GM23338 (cell line): Measurements from ENCODE around the gene HSD17B2. TPM values are rescaled to one million over a fixed set of nuclear protein-coding genes. Genes with fewer than 3 reads are reported as not detected.

Experiments used
- ATAC-seq: fragments of 200-7000 bp; cut with Tn5 transposase; 3 replicates; pipeline ENCODE4 v1.9.1; 2020
- DNase-seq: peaks from one replicate; pipeline ENCODE4 v3.0.0-alpha.2; 2015; ENCODE audit warnings: low spot score
- H2AFZ ChIP-seq: fragments of 200-600 bp; sonication (generic); 2 replicates; pipeline ENCODE4 v1.8.0; 2016; ENCODE audit warnings: antibody characterized with exemption, mild to moderate bottlenecking, moderate library complexity
- H3F3A ChIP-seq: fragments of 200-600 bp; sonication (generic); replicated peaks from 2 replicates; pipeline ENCODE4 v1.8.0; 2017; ENCODE audit warnings: antibody characterized with exemption, mixed run types, low read depth
- H3K27ac ChIP-seq: fragments of 200-600 bp; sonication (generic); 2 replicates; pipeline ENCODE4 v1.6.1; 2016; ENCODE audit warnings: low read depth
- H3K27me3 ChIP-seq: fragments of 200-600 bp; sonication (generic); 2 replicates; pipeline ENCODE4 v1.8.0; 2016; ENCODE audit warnings: mild to moderate bottlenecking, mixed run types, moderate library complexity; ENCODE audit not compliant: insufficient read depth
- H3K36me3 ChIP-seq: fragments of 200-600 bp; sonication (generic); 2 replicates; pipeline ENCODE4 v1.8.0; 2016; ENCODE audit warnings: mild to moderate bottlenecking; ENCODE audit not compliant: insufficient read depth
- H3K4me1 ChIP-seq: fragments of 200-600 bp; sonication (generic); 2 replicates; pipeline ENCODE4 v1.8.0; 2016; ENCODE audit warnings: mild to moderate bottlenecking, moderate library complexity; ENCODE audit not compliant: insufficient read depth
- H3K4me2 ChIP-seq: fragments of 200-600 bp; sonication (generic); 2 replicates; pipeline ENCODE4 v1.7.1; 2017; ENCODE audit warnings: mixed run types
- H3K4me3 ChIP-seq: fragments of 200-600 bp; sonication (generic); 2 replicates; pipeline ENCODE4 v1.6.1; 2016; ENCODE audit warnings: mixed run types
- H3K79me2 ChIP-seq: fragments of 200-600 bp; sonication (generic); replicated peaks from 2 replicates; pipeline ENCODE4 v1.8.0; 2017; ENCODE audit warnings: mild to moderate bottlenecking; ENCODE audit not compliant: insufficient read depth
- H3K9me2 ChIP-seq: fragments of 200-600 bp; sonication (generic); 2 replicates; pipeline ENCODE4 v1.8.0; 2017; ENCODE audit not compliant: insufficient read depth
- H4K20me1 ChIP-seq: fragments of 200-600 bp; sonication (generic); replicated peaks from 2 replicates; pipeline ENCODE4 v1.8.0; 2017; ENCODE audit warnings: mild to moderate bottlenecking; ENCODE audit not compliant: insufficient read depth
- H3K27ac Mint-ChIP-seq: 2 replicates; pipeline ENCODE4 v1.8.0; 2020; ENCODE audit warnings: inconsistent platforms, mild to moderate bottlenecking, moderate library complexity, mixed read lengths
- H3K27me3 Mint-ChIP-seq: 3 replicates; pipeline ENCODE4 v1.8.0; 2022; ENCODE audit warnings: low read depth, mild to moderate bottlenecking, moderate library complexity, mixed read lengths, inconsistent platforms; ENCODE audit not compliant: insufficient read depth, poor library complexity
- H3K36me3 Mint-ChIP-seq: 3 replicates; pipeline ENCODE4 v1.8.0; 2021; ENCODE audit warnings: low read depth, mild to moderate bottlenecking, inconsistent platforms, moderate library complexity, mixed read lengths
- H3K4me1 Mint-ChIP-seq: 3 replicates; pipeline ENCODE4 v1.8.0; 2020; ENCODE audit warnings: mild to moderate bottlenecking, inconsistent platforms, mixed read lengths
- H3K4me3 Mint-ChIP-seq: 3 replicates; pipeline ENCODE4 v1.8.0; 2021; ENCODE audit warnings: moderate library complexity, mild to moderate bottlenecking, inconsistent platforms, mixed read lengths
- H3K9me3 Mint-ChIP-seq: 3 replicates; pipeline ENCODE4 v1.8.0; 2020; ENCODE audit warnings: moderate library complexity, mild to moderate bottlenecking, inconsistent platforms, mixed read lengths
- CREB1 ChIP-seq: fragments of 250-450 bp; sonication (Bioruptor Pico); IDR thresholded peaks from 2 replicates; pipeline ENCODE4 v1.5.0; 2020; ENCODE audit warnings: low read depth, mild to moderate bottlenecking, moderate library complexity
- EZH2 ChIP-seq: fragments of 200-600 bp; sonication (generic); IDR thresholded peaks from one replicate; pipeline ENCODE4 v1.8.0; 2017; ENCODE audit warnings: antibody characterized with exemption, mild to moderate bottlenecking, low read depth; ENCODE audit not compliant: unreplicated experiment
- JUNB ChIP-seq: IDR thresholded peaks from one replicate; pipeline ENCODE4 v1.6.1; 2016; ENCODE audit warnings: antibody characterized with exemption; ENCODE audit not compliant: unreplicated experiment
- POLR2AphosphoS5 ChIP-seq: IDR thresholded peaks from 2 replicates; pipeline ENCODE4 v1.6.1; 2016; ENCODE audit warnings: antibody characterized with exemption, low read depth
- ZNF114 ChIP-seq: fragments of 250-450 bp; sonication (Bioruptor Pico); IDR thresholded peaks from 2 replicates; pipeline ENCODE4 v1.5.0; 2020; ENCODE audit warnings: mild to moderate bottlenecking, moderate library complexity
- polyA plus RNA-seq: library from polyadenylated mRNA; unstranded; fragments of >200 nt; fragmentation: Nextera tagmentation; extraction: Ambion mirVana; gene quantifications from 2 replicates; pipeline ENCODE4 v1.2.1, GENCODE V29; 2016
- total RNA-seq: library from RNA; depleted of rRNA; stranded (reverse); fragments of >200 nt; shearing (Covaris generic); gene quantifications from 2 replicates; pipeline ENCODE4 v1.2.3, GENCODE V29; 2014
- TF ChIP-seq, protein P1 (sequence below): fragments of 250-450 bp; sonication (Bioruptor Pico); IDR thresholded peaks from 2 replicates; pipeline ENCODE4 v1.5.0; 2020; ENCODE audit warnings: mild to moderate bottlenecking, moderate library complexity

HSD17B2 gene
- total and polyA plus RNA-seq, 2 experiments from 2014 or later = 0.29 TPM; not detected in 1

DNA sequence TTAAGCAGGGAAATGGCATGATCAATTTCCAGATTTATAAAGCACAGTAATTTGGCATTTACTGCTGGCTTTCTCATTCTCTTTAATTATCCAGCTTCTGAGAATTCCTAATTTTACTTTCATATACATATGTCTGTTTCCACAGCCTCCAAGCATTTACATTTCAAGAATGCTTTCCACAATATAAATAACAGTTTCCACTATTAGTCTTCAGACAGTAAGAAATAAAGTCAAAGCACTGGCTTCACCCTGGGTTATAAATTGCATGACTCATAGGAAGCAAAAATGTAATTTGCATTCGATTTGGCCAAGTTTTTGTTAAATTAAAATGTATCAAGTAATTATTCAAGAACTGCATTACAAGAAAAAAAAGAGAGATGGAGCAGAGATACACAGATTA is 81.5 kb downstream of the HSD17B2 start (continued):
- TF ChIP-seq, protein P1, sequence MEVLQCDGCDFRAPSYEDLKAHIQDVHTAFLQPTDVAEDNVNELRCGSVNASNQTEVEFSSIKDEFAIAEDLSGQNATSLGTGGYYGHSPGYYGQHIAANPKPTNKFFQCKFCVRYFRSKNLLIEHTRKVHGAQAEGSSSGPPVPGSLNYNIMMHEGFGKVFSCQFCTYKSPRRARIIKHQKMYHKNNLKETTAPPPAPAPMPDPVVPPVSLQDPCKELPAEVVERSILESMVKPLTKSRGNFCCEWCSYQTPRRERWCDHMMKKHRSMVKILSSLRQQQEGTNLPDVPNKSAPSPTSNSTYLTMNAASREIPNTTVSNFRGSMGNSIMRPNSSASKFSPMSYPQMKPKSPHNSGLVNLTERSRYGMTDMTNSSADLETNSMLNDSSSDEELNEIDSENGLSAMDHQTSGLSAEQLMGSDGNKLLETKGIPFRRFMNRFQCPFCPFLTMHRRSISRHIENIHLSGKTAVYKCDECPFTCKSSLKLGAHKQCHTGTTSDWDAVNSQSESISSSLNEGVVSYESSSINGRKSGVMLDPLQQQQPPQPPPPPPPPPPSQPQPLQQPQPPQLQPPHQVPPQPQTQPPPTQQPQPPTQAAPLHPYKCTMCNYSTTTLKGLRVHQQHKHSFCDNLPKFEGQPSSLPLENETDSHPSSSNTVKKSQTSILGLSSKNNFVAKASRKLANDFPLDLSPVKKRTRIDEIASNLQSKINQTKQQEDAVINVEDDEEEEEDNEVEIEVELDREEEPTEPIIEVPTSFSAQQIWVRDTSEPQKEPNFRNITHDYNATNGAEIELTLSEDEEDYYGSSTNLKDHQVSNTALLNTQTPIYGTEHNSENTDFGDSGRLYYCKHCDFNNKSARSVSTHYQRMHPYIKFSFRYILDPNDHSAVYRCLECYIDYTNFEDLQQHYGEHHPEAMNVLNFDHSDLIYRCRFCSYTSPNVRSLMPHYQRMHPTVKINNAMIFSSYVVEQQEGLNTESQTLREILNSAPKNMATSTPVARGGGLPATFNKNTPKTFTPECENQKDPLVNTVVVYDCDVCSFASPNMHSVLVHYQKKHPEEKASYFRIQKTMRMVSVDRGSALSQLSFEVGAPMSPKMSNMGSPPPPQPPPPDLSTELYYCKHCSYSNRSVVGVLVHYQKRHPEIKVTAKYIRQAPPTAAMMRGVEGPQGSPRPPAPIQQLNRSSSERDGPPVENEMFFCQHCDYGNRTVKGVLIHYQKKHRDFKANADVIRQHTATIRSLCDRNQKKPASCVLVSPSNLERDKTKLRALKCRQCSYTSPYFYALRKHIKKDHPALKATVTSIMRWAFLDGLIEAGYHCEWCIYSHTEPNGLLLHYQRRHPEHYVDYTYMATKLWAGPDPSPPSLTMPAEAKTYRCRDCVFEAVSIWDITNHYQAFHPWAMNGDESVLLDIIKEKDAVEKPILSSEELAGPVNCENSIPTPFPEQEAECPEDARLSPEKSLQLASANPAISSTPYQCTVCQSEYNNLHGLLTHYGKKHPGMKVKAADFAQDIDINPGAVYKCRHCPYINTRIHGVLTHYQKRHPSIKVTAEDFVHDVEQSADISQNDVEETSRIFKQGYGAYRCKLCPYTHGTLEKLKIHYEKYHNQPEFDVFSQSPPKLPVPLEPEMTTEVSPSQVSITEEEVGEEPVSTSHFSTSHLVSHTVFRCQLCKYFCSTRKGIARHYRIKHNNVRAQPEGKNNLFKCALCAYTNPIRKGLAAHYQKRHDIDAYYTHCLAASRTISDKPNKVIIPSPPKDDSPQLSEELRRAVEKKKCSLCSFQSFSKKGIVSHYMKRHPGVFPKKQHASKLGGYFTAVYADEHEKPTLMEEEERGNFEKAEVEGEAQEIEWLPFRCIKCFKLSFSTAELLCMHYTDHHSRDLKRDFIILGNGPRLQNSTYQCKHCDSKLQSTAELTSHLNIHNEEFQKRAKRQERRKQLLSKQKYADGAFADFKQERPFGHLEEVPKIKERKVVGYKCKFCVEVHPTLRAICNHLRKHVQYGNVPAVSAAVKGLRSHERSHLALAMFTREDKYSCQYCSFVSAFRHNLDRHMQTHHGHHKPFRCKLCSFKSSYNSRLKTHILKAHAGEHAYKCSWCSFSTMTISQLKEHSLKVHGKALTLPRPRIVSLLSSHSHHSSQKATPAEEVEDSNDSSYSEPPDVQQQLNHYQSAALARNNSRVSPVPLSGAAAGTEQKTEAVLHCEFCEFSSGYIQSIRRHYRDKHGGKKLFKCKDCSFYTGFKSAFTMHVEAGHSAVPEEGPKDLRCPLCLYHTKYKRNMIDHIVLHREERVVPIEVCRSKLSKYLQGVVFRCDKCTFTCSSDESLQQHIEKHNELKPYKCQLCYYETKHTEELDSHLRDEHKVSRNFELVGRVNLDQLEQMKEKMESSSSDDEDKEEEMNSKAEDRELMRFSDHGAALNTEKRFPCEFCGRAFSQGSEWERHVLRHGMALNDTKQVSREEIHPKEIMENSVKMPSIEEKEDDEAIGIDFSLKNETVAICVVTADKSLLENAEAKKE (CRISPR knock-in tag) = no peak
- TF ChIP-seq POLR2AphosphoS5 = no peak
- TF ChIP-seq ZNF114 (CRISPR knock-in tag) = no peak

DNA sequence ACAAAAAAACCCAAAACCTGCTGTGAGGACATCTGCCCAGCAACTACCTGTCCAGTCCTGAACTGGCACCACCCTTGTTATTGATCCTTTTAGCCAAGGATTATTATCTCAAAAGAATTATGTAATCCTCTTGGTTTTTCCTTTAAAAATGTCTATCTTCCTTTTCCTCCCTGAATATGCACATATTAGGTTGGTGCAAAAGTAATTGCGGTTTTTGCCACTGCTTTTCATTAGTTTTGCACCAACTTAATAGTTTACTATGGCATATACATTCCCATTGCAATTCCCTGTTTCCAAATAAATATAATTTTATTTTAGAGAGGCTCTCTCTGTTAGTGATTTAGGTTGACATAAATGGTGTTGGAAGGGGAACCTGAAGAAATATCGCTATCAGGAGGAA is 83.7 kb downstream of the HSD17B2 start:
- Mint-ChIP-seq H3K27ac (no peak overlapping the region), H3K4me3 (no peak overlapping the region), H3K27me3 (no peaks in the 10 kb centered on the region), H3K36me3 (no peaks in the 10 kb centered on the region), H3K4me1 (no peaks in the 10 kb centered on the region), H3K9me3 (no peaks in the 10 kb centered on the region)
- ATAC-seq (no peak), DNase-seq (no peak)
- H3K4me2 ChIP-seq = no peak overlapping the region
- no peaks in the 10 kb centered on the region for H3K4me1 ChIP-seq
- no peaks in the 10 kb centered on the region; the same call in 1 of the 2 replicates for H3K9me2 ChIP-seq
- H2AFZ ChIP-seq = no peak overlapping the region
- no peak overlapping the region for H3K4me3 ChIP-seq
- no peaks in the 10 kb centered on the region for H3K79me2 ChIP-seq
- no peak for TF ChIP-seq CREB1 (CRISPR knock-in tag)
- H3K27ac ChIP-seq = no peak overlapping the region
- H4K20me1 ChIP-seq = no peaks in the 10 kb centered on the region
- no peaks in the 10 kb centered on the region for H3K36me3 ChIP-seq
- H3F3A ChIP-seq = no peaks in the 10 kb centered on the region
- no peaks in the 10 kb centered on the region for H3K27me3 ChIP-seq

DNA sequence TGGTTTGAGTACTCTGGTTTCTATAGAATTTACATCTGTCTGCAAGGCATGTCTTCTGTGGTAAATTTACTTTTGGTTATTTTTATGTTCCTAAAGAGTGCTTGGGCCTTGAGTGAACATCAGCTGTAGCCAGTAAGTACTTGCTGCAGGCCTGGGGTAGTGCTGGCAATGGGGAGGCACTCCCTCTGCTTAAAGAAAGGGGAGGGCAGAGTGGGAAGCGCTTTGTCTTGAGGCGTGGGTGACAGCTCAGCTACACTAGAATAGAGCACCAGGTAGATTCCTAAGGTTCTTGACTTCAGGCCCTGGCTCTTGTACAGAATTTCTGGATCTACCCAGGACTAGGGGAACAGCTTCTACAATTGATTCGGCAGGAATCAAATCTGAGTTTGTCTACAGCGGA is 84.4 kb downstream of the HSD17B2 start:
- Mint-ChIP-seq H3K4me1 (no peaks in the 10 kb centered on the region), H3K27ac (no peak overlapping the region), H3K27me3 (no peaks in the 10 kb centered on the region), H3K36me3 (no peaks in the 10 kb centered on the region), H3K9me3 (no peaks in the 10 kb centered on the region), H3K4me3 (no peak overlapping the region)
- no peak overlapping the region for H3K4me3 ChIP-seq
- no peaks in the 10 kb centered on the region for H3K36me3 ChIP-seq
- DNase-seq = no peak
- no peak for TF ChIP-seq CREB1 (CRISPR knock-in tag)
- TF ChIP-seq EZH2 = no peak
- no peak for TF ChIP-seq JUNB
- no peak for TF ChIP-seq ZNF114 (CRISPR knock-in tag)
- H3K79me2 ChIP-seq = no peaks in the 10 kb centered on the region
- ATAC-seq = peak; percentile 56
- H3K27me3 ChIP-seq = no peaks in the 10 kb centered on the region
- H3K4me2 ChIP-seq = no peak overlapping the region
- no peaks in the 10 kb centered on the region for H4K20me1 ChIP-seq
- no peak overlapping the region for H3K27ac ChIP-seq
- H2AFZ ChIP-seq = no peak overlapping the region
- no peaks in the 10 kb centered on the region for H3F3A ChIP-seq
- no peaks in the 10 kb centered on the region; the same call in 1 of the 2 replicates for H3K9me2 ChIP-seq
- no peaks in the 10 kb centered on the region for H3K4me1 ChIP-seq
